ENCODE data around the gene UBXN4.
"Not testable (repeated sequence)": the region's sequence is repeated elsewhere in the genome, so short reads cannot be mapped to it uniquely, and the experiment has no call there.

DNA sequence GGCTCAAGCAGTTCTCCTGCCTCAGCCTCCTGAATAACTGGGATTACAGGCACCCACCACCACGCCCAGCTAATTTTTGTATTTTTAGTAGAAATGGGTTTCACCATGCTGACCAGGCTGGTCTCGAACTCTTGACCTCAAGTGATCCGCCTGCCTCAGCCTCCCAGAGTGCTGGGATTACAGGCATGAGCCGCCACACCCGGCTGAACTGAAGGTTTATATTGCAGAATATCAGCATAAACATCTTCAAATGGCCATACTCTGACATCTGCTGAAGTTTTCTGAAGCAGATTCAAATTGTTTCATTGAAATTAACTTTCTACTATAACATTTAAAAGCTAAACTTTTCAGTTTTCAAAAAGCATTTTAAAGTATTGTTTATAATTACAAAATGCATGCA is 37.6 kb upstream of the UBXN4 start:
- TF ChIP-seq, protein P1, sequence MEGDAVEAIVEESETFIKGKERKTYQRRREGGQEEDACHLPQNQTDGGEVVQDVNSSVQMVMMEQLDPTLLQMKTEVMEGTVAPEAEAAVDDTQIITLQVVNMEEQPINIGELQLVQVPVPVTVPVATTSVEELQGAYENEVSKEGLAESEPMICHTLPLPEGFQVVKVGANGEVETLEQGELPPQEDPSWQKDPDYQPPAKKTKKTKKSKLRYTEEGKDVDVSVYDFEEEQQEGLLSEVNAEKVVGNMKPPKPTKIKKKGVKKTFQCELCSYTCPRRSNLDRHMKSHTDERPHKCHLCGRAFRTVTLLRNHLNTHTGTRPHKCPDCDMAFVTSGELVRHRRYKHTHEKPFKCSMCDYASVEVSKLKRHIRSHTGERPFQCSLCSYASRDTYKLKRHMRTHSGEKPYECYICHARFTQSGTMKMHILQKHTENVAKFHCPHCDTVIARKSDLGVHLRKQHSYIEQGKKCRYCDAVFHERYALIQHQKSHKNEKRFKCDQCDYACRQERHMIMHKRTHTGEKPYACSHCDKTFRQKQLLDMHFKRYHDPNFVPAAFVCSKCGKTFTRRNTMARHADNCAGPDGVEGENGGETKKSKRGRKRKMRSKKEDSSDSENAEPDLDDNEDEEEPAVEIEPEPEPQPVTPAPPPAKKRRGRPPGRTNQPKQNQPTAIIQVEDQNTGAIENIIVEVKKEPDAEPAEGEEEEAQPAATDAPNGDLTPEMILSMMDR (IDR thresholded peaks at IDR 0.05 in 4 of 5, conservative IDR thresholded peaks at IDR 0.05 in 1 of 5), result not testable (repeated sequence)
- not testable (repeated sequence) for TF ChIP-seq POLR2A (IDR thresholded peaks at IDR 0.05)

Measured in gastrocnemius medialis (tissue), 4 donors.